ENCODE results near the gene SNTB2. TPM values are rescaled to one million over a fixed set of nuclear protein-coding genes. Genes with fewer than 3 reads are reported as not detected.
"Not testable (repeated sequence)": the region's sequence is repeated elsewhere in the genome, so short reads cannot be mapped to it uniquely, and the experiment has no call there.

SNTB2 gene
- polyA plus RNA-seq, 3 donors: 11.5 to 13.2 (median 12.9) TPM

DNA sequence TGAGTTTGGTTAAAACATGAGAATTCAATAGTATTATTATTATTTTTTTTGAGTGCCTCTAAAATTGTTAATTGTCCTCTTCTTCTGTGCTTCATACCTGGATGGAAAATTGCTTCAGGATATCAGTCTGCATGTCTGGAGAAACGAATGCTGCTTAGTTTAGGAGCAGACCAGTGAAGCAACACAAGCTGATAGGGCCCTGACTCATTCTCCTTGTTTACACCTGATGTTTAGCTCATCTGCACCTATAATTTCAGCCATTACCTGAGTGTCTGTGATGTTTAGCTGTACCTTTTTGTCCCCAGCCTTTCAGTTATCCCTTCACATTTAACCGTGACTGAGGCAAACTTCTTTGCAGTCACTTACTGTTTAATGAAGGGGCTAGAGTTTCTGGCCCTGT is 14.8 kb downstream of the SNTB2 start:
- no peak for DNase-seq (ENCODE audit: extremely low read depth in 1 of 11, low read depth in 9 of 11, low spot score in 4 of 11)

DNA sequence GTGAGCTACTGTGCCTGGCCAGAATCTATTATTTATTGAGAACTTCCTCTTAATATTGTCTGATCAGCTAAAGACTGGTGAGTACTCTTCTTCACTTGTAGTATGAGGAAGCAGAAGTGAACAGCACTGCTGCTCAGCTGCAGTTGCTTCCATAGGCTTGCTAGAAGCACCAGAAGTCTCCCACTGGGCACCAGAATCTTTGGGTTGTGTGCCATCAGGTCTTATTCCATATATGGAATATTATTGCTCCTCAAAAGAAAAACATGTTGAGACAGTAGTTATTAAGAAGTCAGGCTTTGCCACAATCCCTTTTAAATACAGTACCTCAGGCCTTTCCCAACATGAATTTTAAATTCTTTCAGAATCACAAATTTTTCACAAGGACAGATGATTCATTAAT is 17.2 kb downstream of the SNTB2 start:
- no peak for DNase-seq (ENCODE audit: extremely low read depth in 1 of 11, low read depth in 9 of 11, low spot score in 4 of 11)

DNA sequence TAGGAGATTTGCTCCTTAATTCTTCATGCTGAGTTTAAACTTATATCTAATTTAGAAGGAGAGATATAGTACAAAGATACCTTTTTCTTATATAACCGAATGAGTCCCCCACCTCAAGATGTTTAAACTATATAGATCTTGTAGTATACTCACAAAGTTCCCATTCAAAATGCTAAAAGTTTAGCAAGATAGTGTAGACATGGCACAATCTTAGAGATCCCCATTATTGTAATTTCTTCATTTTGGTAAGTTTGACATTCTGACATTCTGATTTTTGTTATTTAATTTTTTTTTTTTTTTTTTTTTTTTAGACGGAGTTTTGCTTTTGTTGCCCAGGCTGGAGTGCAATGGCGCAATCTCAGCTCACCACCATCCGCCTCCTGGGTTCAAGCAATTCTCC is 22.8 kb downstream of the SNTB2 start:
- no peak for DNase-seq (ENCODE audit: extremely low read depth in 1 of 11, low read depth in 9 of 11, low spot score in 4 of 11)

DNA sequence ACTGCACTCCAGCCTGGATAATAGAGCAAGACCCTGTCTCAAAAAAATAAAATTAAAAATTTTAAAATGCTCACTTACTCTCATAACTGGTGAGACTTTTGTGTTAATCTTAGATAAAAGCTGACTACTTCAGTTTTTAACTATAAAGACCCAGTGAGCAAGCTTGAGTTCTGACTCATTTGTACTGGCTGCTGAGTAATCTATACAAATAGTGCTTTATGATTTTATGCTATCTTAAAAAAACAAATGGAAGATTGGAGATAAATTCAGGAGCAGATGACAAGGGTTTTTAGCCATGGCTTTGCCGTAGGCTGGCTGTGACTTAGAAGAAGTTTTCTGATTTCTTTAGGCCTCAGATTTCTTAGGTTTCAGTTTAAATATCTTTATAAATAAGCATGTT is 30.5 kb downstream of the SNTB2 start:
- DNase-seq (ENCODE audit: extremely low read depth in 1 of 11, low read depth in 9 of 11, low spot score in 4 of 11): no peak

DNA sequence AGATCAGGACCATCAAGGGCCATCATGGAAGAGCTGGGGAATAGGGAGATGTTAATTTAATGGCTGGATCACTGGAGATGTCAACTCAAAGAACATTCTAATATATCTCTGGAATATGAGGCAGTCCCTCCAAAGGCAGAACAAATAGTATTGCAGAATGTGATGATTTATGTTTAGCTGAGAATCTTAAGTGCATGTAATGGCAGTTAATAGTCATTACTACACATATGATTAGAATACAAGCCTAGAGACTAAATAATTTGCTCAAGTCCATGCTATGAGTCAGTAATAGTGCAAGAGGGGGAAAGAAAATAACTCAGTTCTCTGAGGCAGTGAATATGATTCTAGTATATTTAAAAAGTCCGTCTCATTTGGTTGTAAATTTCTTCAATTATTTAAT is 32.3 kb downstream of the SNTB2 start:
- DNase-seq (ENCODE audit: extremely low read depth in 1 of 11, low read depth in 9 of 11, low spot score in 4 of 11): no peak

DNA sequence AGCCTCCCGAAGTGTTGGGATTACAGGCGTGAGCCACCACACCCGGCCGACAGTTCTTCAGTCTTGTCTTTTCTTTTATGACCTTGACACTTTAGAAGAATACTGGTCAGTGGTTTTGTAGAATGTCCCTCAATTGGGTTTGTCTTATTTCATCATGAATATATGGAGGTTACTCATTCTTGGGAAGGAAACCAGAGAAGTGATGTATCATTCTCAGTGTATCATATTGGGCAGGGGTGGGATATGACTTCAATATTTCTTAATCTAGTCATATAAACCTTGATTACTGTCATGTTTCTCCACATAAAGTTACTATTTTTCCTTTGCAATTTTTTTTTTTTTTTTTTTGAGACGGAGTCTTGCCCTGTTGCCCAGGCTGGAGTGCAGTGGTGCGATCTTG is 36.9 kb downstream of the SNTB2 start:
- no peak for DNase-seq (ENCODE audit: extremely low read depth in 1 of 11, low read depth in 9 of 11, low spot score in 4 of 11)

DNA sequence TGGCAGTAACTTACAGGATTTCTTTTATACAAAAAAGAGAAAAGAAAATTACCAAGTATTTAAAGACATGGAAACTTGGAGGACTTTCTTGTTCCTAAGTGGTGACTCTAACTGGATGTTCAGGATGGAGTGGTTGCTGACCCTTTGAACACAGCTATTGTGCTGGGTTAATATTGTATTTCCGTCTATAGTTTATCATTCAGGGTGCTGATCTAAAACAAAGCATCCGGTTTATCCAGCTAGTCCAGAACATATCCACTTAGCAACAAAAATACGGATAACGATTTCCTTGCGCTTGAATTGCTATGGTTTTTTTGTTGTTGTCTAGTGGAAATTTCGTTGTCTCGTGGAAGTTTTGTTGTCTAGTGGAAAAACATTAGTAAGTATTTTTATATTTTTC is 38.2 kb downstream of the SNTB2 start:
- DNase-seq (ENCODE audit: extremely low read depth in 1 of 11, low read depth in 9 of 11, low spot score in 4 of 11): peak in 2 of 11 donors; percentile 10 to 13

DNA sequence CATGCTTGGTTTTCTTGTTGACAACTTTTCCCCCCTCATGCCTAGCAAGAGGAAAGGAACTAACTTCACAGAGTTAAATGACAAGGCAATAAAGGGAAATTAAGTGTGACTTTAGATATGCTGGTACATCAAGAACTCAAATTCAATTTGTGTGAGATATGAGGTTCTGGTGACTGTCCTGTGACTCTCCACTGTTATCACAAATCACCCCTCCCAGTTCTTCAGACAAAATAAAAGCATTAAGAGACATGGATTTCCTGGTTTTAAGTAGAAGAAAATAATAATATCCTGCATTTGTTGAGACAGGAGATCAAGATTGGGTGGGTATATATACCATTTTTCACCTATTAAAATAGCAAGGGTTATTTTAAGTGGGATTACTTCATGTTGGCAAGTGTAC is 46.2 kb downstream of the SNTB2 start:
- DNase-seq (ENCODE audit: extremely low read depth in 1 of 11, low read depth in 9 of 11, low spot score in 4 of 11): no peak

DNA sequence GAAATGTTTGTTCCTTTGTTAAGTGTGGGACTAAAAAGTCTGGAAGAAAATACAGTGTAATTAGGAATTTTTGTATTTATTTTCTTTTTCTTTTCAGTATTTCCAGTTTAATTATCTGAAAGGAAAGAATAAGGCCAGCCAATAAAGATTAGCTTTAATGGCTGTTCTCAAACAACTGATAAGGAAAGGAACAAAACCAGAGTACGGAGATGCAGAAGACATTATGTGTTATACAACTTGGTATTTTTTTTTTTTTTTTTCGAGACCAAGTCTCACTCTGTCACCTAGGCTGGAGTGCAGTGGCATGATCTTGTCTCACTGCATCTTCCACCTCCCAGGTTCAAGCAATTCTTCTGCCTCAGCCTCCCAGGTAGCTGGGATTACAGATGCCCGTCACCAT is 47.5 kb downstream of the SNTB2 start:
- DNase-seq (ENCODE audit: extremely low read depth in 1 of 11, low read depth in 9 of 11, low spot score in 4 of 11): no peak

DNA sequence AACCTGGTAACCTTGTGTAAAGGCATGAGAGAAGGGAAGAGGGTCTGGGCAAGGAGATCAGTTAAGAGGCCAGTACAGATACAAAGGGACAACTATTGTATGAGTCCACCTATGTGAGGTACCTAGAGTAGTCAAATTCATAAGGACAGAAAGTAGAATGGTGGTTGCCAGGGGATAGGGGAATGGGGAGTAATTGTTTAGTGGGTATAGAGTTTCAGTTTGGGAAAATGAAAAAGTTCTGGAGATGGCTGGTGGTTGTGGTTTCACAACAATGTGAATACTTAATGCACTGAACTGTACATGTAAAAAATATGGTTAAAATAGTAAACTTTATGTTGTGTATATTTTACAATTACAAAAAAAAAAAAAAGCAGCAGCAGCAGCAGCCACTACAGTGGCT is 49.4 kb downstream of the SNTB2 start:
- no peak for DNase-seq (ENCODE audit: extremely low read depth in 1 of 11, low read depth in 9 of 11, low spot score in 4 of 11)

DNA sequence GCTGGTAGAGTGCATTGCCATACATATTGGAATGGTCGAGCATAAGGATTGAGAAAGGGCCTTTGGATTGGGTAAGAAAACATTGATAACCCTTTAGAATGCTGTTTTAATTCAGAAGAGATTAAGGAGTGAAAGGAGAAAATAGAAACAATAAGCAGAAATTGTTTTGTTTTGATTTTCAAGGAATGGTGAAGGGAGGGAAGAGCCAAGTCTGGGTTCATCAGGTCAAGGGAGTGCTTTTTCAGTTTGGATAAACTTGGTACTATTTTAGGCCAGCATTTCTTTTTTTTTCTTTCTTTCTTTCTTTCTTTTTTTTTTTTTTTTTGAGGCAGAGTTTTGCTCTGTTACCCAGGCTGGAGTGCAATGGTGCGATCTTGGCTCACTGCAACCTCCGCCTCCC is 50.3 kb downstream of the SNTB2 start:
- no peak for DNase-seq (ENCODE audit: extremely low read depth in 1 of 11, low read depth in 9 of 11, low spot score in 4 of 11)

DNA sequence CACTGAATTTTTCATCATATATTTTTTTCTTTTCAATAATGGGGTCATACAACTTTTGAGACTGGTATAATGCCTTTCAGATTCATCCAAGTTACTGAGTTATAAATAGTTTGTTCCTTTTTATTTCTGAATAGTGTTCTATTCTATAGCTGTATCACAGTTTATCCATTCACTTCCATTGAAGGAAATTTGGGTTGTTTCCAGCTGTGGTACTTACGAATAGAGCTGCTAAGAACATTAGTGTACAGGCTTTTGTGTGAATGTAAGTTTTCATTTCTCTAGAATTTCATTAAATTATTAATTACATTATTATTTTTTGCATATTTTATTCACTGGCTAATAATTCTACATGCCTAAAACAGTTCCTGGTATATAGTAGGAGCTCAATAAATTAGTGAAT is 52.9 kb downstream of the SNTB2 start:
- no peak for DNase-seq (ENCODE audit: extremely low read depth in 1 of 11, low read depth in 9 of 11, low spot score in 4 of 11)

DNA sequence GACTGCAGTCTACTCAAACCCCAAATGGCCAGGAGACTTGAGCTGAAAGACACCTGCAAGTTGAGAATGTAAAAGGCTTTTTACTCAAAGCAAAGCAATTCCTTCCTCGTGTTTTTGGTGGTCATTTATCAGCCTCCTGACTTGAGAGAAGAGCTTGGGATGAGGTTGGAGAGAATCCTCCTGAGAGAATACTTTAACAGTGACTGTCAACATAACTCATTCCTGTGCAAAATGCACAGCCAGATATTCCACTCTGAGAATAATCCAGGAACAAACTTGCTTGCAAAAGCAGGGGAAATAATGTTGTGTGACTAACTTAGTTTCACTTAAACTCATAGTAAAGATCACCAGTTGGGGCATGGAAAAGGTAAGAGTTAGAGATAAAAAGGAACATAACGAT is 53.4 kb downstream of the SNTB2 start:
- DNase-seq (ENCODE audit: extremely low read depth in 1 of 11, low read depth in 9 of 11, low spot score in 4 of 11): no peak

DNA sequence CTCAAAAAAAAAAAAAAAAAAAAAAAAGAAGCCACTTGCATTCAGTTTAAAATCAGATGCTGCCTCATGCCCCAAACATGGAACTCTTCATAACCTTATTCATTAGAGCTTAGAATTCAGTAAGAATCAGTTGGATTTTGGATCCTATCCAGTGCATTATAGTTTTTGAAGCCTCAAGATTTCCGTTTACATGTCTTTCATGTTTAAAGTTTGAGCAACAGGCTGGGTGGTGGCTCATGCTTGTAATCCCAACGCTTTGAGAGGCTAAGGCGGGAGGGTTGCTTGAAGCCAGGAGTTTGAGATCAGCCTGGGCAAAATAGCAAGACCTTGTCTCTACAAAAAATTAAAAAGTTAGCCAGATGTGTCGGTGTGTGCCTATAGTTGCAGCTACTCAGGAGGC is 55.0 kb downstream of the SNTB2 start:
- DNase-seq (ENCODE audit: extremely low read depth in 1 of 11, low read depth in 9 of 11, low spot score in 4 of 11): no peak

DNA sequence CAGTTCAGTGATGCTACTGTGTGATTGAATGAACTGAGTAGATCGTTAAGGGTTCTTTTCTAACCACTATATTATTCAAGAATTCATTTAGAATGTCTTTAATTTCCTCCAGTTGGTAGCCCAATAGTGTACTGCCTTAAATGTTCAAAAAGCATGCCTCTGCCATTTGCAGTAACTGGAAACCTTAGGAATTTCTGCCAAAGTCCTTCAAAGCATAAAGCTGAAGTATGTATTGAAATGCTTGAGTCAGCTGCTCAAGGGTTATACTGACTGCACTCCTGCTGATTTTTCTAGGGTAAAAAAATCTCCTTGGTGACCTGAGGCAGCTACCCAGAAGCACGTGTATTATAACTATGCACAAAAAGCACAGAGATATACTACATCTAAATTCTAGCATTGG is 56.5 kb downstream of the SNTB2 start:
- DNase-seq (ENCODE audit: extremely low read depth in 1 of 11, low read depth in 9 of 11, low spot score in 4 of 11): no peak

DNA sequence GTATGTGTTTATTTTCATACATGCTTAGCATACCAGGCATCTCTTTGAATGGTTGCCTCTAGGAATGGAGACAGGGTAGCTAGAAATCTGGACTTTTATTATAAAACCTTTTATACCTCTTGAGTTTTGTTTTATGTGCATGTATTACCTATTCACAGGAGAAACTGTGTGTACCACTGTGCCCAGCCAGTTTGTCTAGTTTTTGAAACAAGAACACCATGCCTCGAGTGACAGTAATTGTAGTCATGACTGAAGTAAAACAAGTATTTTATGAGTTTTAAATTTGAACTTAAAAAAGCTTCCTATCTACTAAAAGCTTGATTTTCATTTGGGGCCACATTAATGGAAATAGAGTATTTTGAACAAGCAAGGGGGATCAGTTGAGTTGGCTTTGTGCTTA is 57.4 kb downstream of the SNTB2 start:
- DNase-seq (ENCODE audit: extremely low read depth in 1 of 11, low read depth in 9 of 11, low spot score in 4 of 11): no peak

DNA sequence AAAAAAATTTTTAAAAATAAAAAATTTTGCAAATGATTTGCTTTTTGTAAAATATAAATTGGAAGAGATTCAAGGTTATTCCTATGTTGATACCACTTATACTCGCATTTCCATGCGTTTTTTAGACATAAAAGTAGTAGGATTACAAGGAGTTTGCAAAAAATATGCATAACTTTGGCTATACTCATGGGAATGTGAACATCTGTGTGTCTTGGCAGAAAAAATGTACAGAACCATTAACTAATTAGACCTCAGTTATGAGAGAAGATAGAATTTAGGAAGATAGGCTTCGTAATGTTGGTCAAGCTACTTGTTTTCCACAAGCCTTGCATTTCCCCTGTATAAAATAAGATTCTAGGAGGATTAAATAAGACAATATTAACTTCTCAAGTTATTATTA is 63.1 kb downstream of the SNTB2 start:
- no peak for DNase-seq (ENCODE audit: extremely low read depth in 1 of 11, low read depth in 9 of 11, low spot score in 4 of 11)

DNA sequence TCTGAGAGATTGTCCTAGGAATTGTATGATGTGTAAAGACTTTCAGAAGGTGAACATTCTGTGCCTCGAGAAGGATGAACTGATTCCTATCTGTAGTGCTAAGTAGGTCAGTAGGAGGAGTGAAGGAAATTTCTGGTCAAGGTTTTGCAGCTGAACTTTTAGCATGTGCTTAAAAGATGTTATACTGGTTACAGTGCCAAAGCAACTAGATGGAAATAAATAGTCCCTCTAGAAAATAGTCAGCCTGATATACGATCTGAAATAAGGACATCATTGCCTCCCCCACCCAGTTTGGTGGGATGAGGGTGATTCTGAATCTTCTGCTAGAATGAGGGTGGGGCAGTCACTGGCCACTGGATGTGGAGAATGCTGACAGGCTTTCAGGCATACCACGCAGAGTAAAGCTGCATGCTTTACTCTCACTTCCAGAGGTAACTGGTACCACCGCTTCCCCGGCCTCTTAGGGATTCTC is 66.9 kb downstream of the SNTB2 start:
- no peak for DNase-seq (ENCODE audit: extremely low read depth in 1 of 11, low read depth in 9 of 11, low spot score in 4 of 11)

DNA sequence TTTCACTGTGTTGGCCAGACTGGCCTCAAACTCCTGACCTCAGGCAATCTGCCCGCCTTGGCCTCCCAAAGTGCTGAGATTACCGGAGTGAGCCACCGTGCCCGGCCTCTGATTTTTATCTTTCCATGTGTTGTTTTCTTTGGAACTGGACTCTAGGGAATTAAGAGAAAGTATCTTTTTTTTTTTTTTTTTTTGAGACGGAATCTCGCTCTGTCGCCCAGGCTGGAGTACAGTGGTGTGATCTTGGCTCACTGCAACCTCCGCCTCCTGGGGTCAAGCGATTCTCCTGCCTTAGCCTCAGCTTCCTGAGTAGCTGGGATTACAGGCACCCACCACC is 72.4 kb downstream of the SNTB2 start:
- DNase-seq (ENCODE audit: extremely low read depth in 1 of 11, low read depth in 9 of 11, low spot score in 4 of 11): not testable (repeated sequence)

DNA sequence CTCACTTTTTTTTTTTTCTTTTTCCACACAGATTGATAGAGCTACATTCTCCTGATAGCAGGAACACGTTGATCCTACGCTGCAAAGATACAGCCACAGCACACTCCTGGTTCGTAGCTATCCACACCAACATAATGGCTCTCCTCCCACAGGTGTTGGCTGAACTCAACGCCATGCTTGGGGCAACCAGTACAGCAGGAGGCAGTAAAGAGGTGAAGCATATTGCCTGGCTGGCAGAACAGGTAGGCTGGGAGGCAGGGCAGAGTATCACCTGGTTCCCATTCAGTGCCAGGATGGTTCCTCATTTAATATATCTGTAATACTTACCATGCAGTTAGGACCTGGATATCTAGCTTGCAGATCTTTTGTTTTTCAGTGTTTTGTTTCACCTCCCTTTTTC is 73.1 kb downstream of the SNTB2 start:
- DNase-seq (ENCODE audit: extremely low read depth in 1 of 11, low read depth in 9 of 11, low spot score in 4 of 11): no peak

DNA sequence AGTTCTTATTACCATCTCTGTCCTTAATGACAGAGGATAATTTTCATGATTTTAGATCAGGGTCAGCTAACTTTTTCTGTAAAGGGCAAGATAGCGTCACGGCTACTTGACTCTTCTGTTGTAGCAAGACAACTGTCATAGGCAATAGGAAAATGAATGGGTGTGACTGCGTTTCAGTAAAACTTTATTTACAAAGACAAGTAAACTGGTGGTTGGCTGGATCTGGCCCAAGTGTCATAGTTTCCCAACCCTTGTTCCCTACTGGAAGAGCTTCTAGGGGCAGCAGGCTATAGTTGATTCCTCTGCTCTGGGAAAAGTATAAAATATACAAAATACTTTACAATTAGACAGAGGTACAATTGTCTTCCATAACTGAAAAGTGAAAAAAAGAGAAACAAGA is 73.5 kb downstream of the SNTB2 start:
- no peak for DNase-seq (ENCODE audit: extremely low read depth in 1 of 11, low read depth in 9 of 11, low spot score in 4 of 11)

DNA sequence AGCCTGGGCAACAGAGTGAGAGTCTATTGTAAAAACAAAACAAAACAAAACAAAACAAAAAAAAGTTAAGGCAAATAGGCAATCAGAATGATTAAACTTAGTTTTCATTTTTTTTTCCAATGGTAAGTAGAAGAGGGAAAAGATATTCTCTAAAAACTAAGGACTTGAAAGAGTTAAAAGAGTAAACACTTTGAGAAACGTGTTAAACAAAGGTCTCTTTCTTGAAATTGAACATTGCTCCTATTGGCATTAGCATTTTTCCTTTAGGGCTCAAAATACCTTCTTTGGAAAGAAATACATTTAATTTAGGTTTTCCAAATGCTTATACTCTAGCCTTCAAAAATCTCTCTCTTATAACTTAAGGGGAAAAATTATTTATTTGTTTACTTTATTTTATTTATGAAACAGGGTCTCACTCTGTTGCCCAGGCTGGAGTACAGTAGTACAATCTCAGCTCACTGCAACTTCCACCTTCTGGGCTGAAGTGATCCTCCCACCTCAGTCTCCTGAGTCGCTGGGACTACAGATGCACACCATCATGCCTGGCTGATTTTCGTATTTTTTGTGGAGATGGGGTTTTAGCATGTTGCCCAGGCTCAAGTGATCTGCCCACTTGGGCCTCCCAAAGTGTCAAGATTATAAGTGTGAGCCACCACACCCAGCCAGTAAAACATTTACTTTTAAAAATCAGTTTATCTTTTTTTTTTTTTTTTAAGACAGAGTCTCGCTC is 79.5 kb downstream of the SNTB2 start:
- no peak for DNase-seq (ENCODE audit: extremely low read depth in 1 of 11, low read depth in 9 of 11, low spot score in 4 of 11)
